Lung (tissue), 12 donors: ENCODE data around the gene RAD23B. TPM values are rescaled to one million over a fixed set of nuclear protein-coding genes. Genes with fewer than 3 reads are reported as not detected.

Source experiments
- ATAC-seq: fragments of 200-7000 bp; cut with Tn5 transposase; one replicate; pipeline ENCODE4 v1.9.1; 2020; ENCODE audit warnings: moderate number of reproducible peaks; ENCODE audit not compliant: insufficient read depth, low FRiP score
- DNase-seq, 3 donors: peaks; one replicate each; pipeline ENCODE4 v3.0.0-alpha.2; 2013 to 2017
- H3K27ac ChIP-seq, 2 donors: one replicate each; pipeline ENCODE4 v1.5.1; 2013; ENCODE audit warnings: mild to moderate bottlenecking in 2 of 2, moderate library complexity in 2 of 2, control low read depth in 1 of 2, inconsistent platforms in 1 of 2, low read depth in 1 of 2, low read length in 1 of 2
- H3K27me3 ChIP-seq, 3 donors: one replicate each; pipeline ENCODE4 v1.5.1; 2013; ENCODE audit warnings: low read length in 2 of 3; ENCODE audit not compliant: control insufficient read depth in 3 of 3, insufficient read depth in 3 of 3
- H3K36me3 ChIP-seq, 4 donors: one replicate each; pipeline ENCODE4 v1.5.1; 2013; ENCODE audit warnings: low read length in 4 of 4, mild to moderate bottlenecking in 1 of 4, moderate library complexity in 1 of 4; ENCODE audit not compliant: control insufficient read depth in 4 of 4, insufficient read depth in 4 of 4
- H3K4me1 ChIP-seq, 5 donors: one replicate each; pipeline ENCODE4 v1.5.1; 2013; ENCODE audit warnings: low read length in 5 of 5, mild to moderate bottlenecking in 2 of 5, moderate library complexity in 1 of 5; ENCODE audit not compliant: control insufficient read depth in 5 of 5, insufficient read depth in 5 of 5
- H3K4me3 ChIP-seq: one replicate; pipeline ENCODE4 v1.5.1; 2013; ENCODE audit warnings: mild to moderate bottlenecking, control low read depth, moderate library complexity
- H3K9ac ChIP-seq, 2 donors: one replicate each; pipeline ENCODE4 v1.5.1; 2013; ENCODE audit warnings: low read length in 2 of 2, control low read depth in 1 of 2; ENCODE audit not compliant: insufficient read depth in 1 of 2
- H3K9me3 ChIP-seq, 4 donors: one replicate each; pipeline ENCODE4 v1.5.1; 2013; ENCODE audit warnings: low read length in 3 of 4, mild to moderate bottlenecking in 1 of 4, moderate library complexity in 1 of 4; ENCODE audit not compliant: control insufficient read depth in 4 of 4, insufficient read depth in 3 of 4
- CTCF ChIP-seq: IDR thresholded peaks from 2 replicates; pipeline ENCODE4 v1.5.1; 2012; ENCODE audit warnings: mild to moderate bottlenecking; ENCODE audit errors: control extremely low read depth, extremely low read depth
- WGBS, 2 donors: extraction: QIAGEN DNeasy Blood & Tissue Kit; methylation state at CpG; one replicate each; pipeline ENCODE4 v1.1.7; 2013; 5-methylcytosine and 5-hydroxymethylcytosine counted together
- polyA plus RNA-seq, 2 donors: library from polyadenylated mRNA; stranded (reverse); fragments of 200-250 nt; gene quantifications; one replicate each; pipeline ENCODE4 v1.2.1, GENCODE V29; 2013
- total RNA-seq, 2 donors: library from RNA; depleted of rRNA in 1 of 2; stranded (reverse); fragments of >200 nt in 1 of 2; gene quantifications; one replicate each; pipeline ENCODE4 v1.2.1, GENCODE V29; 2014 to 2021
- donor health status: control.
- donor health status: control.
- donor health status: Bipolar disorder and iron deficiency.
- donor health status: healthy.
- donor health status: DM: yes; HTN: yes; CAD: no.

The RAD23B gene
- total and polyA plus RNA-seq, 4 donors, result 37.9 to 114 (median 62.3) TPM

GRCh38 chr9:107292821-107293542 lies 9.9 kb downstream of the RAD23B start:
- Histone ChIP-seq H3K27me3 (no peaks in the 10 kb centered on the region), H3K9me3 (no peaks in the 10 kb centered on the region), H3K36me3 (no peaks in the 10 kb centered on the region), H3K4me3 (no peak overlapping the region), H3K4me1 (peaks cover 9 to 46% (median 11%) of the 10 kb centered on the region in 5 donors), H3K9ac (no peak overlapping the region), H3K27ac (no peak overlapping the region)
- no peak for TF ChIP-seq CTCF
- ATAC-seq, result no peak
- no peak for DNase-seq
- 79 to 100% methylated on average over 1 of the region's 1 CpG for WGBS, 2 donors

GRCh38 chr9:107293543-107294085 lies 10.5 kb downstream of the RAD23B start:
- DNase-seq, result no peak
- no peak for ATAC-seq
- Histone ChIP-seq H3K9me3 (no peaks in the 10 kb centered on the region), H3K36me3 (no peaks in the 10 kb centered on the region), H3K4me3 (no peak overlapping the region), H3K27me3 (no peaks in the 10 kb centered on the region), H3K9ac (no peak overlapping the region), H3K4me1 (peaks cover 9 to 43% (median 11%) of the 10 kb centered on the region in 5 donors), H3K27ac (no peak overlapping the region)
- WGBS, 2 donors, result 91 to 93% methylated on average over 6 of the region's 6 CpGs
- TF ChIP-seq CTCF, result no peak

- Histone ChIP-seq H3K36me3 (no peaks in the 10 kb centered on the region), H3K9me3 (no peaks in the 10 kb centered on the region), H3K27me3 (no peaks in the 10 kb centered on the region), H3K9ac (no peak overlapping the region), H3K27ac (no peak overlapping the region), H3K4me3 (no peak overlapping the region), H3K4me1 (peaks cover 8 to 38% (median 18%) of the 10 kb centered on the region in 5 donors)
- WGBS, 2 donors, result 67 to 75% methylated on average over 4 of the region's 4 CpGs
- no peak for TF ChIP-seq CTCF
- DNase-seq, result no peak
- ATAC-seq, result no peak
Measured at GRCh38 chr9:107294756-107295155, 11.7 kb downstream of the RAD23B start.
